ENCODE data around the gene CEP95.

Gene CEP95

GRCh38 chr17:64509179-64509578 is 2.4 kb downstream of the CEP95 start:
- TF ChIP-seq, protein P1, sequence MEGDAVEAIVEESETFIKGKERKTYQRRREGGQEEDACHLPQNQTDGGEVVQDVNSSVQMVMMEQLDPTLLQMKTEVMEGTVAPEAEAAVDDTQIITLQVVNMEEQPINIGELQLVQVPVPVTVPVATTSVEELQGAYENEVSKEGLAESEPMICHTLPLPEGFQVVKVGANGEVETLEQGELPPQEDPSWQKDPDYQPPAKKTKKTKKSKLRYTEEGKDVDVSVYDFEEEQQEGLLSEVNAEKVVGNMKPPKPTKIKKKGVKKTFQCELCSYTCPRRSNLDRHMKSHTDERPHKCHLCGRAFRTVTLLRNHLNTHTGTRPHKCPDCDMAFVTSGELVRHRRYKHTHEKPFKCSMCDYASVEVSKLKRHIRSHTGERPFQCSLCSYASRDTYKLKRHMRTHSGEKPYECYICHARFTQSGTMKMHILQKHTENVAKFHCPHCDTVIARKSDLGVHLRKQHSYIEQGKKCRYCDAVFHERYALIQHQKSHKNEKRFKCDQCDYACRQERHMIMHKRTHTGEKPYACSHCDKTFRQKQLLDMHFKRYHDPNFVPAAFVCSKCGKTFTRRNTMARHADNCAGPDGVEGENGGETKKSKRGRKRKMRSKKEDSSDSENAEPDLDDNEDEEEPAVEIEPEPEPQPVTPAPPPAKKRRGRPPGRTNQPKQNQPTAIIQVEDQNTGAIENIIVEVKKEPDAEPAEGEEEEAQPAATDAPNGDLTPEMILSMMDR (IDR thresholded peaks at IDR 0.05; ENCODE audit: low read depth, low read length, missing control alignments): no peak
- DNase-seq (ENCODE audit: extremely low read depth, low read depth): no peak

DNA sequence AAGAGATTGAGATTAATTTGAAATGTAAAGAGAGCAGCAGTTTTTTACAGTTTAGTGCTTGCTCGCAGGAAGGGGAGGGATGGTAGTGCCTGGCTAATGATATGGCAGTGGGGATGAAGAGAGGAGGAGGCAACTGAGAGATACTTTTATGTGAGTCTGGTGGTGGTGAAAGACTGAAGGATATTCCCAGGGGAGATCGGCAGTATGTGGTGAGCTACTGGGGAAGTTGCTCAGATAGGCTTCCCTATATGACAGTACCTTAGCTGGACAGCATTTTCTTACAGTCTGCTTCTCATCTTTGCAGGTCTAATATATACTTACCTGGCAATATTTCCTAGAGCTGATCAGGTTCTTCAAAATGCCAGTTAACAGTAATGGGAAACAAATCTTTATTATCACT is 8.6 kb downstream of the CEP95 start:
- no peak overlapping the region for H3K4me3 ChIP-seq (replicated peaks; ENCODE audit: low read depth, low read length)
- DNase-seq (ENCODE audit: extremely low read depth, low read depth): no peak
- TF ChIP-seq, protein P1 (IDR thresholded peaks at IDR 0.05; ENCODE audit: low read depth, low read length, missing control alignments): no peak

More at GRCh38 chr17:64509179-64509578, 2.4 kb downstream of the CEP95 start:
- H3K4me3 ChIP-seq (replicated peaks; ENCODE audit: low read depth, low read length): no peak overlapping the region

DNA sequence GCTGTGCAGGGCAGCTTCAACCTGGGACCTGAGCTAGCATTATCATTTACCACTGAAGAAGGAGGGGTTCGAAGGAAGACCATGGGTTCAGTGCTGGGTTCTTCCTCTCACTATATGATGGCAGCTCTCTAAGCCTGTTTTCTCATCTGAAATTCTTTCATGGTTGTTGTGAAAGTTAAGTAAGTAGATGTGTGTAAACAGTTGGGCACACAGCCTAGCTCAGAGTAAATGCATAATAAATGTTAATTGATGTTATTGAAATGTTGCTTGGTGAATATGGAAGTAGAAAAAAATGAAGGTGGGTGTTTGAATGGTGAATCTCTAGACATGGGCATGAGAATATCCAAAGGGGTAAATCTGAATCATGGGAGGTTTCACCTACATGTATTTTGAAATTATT is 9.1 kb downstream of the CEP95 start:
- no peak overlapping the region for H3K4me3 ChIP-seq (replicated peaks; ENCODE audit: low read depth, low read length)
- no peak for DNase-seq (ENCODE audit: extremely low read depth, low read depth)
- TF ChIP-seq, protein P1 (IDR thresholded peaks at IDR 0.05; ENCODE audit: low read depth, low read length, missing control alignments): no peak

DNA sequence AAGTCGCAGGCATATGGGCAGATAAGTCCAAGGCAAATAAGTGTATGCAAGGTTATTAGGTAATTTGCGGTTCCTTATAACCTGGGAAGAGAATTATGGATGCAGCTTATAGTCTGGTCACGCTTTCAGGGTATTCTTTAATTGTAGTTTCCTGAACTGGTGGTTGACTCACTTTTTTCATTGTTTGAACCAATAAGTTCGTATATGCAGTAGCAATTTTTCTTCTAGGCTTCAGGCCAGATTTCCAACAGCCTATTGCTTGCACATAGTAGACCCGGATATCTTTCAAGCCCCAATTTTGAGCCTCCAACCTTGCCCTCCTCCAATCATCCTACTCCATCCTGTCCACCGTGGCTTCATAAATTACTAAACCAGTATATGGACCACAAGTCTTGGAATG is 12.8 kb downstream of the CEP95 start:
- DNase-seq (ENCODE audit: extremely low read depth, low read depth): no peak
- TF ChIP-seq, protein P1 (IDR thresholded peaks at IDR 0.05; ENCODE audit: low read depth, low read length, missing control alignments): no peak

DNA sequence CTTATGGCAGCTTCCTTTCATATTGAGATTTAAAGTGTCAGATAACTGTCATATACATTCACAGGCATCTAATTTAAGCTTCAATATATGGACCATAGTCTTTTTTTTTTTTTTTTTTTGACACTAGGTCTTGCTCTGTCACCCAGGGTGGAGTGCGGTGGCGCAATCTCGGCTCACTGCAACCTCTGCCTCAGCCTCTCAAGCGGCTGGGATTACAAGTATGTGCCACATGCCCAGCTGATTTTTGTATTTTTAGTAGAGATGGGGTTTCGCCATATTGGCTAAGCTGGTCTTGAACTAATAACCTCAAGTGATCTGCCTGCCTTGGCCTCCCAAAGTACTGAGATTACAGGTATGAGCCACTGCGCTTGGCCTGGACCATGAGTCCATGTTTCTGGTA is 13.6 kb downstream of the CEP95 start:
- no peak overlapping the region for H3K4me3 ChIP-seq (replicated peaks; ENCODE audit: low read depth, low read length)
- no peak for DNase-seq (ENCODE audit: extremely low read depth, low read depth)

More for the DNA sequence above, 12.8 kb downstream of the CEP95 start:
- H3K4me3 ChIP-seq (replicated peaks; ENCODE audit: low read depth, low read length): no peak overlapping the region

GRCh38 chr17:64527914-64528313 is 21.1 kb downstream of the CEP95 start:
- DNase-seq (ENCODE audit: extremely low read depth, low read depth): no peak
- no peak overlapping the region for H3K4me3 ChIP-seq (replicated peaks; ENCODE audit: low read depth, low read length)
- TF ChIP-seq, protein P1 (IDR thresholded peaks at IDR 0.05; ENCODE audit: low read depth, low read length, missing control alignments): no peak

More for the DNA sequence above, 13.6 kb downstream of the CEP95 start:
- TF ChIP-seq, protein P1 (IDR thresholded peaks at IDR 0.05; ENCODE audit: low read depth, low read length, missing control alignments): no peak

DNA sequence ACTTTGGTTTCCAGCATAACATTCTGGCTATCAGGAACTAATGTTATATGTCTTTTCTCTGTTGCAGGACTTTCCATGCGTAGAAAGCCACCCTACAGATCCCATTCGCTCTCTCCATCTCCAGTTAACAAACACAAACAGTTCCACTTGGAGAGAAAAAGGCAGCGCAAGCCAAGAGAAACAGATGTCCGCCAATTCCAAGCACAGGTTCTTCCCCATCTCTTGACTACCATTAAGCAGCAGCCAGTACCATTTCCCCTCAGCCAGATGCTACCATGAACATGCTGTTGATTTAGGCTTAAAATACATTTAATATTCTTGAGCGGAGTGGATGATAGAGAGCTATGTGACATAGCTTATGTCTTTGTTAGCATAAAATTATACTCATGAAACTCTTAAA is 22.4 kb downstream of the CEP95 start:
- no peak overlapping the region for H3K4me3 ChIP-seq (replicated peaks; ENCODE audit: low read depth, low read length)
- TF ChIP-seq, protein P1 (IDR thresholded peaks at IDR 0.05; ENCODE audit: low read depth, low read length, missing control alignments): no peak
- no peak for DNase-seq (ENCODE audit: extremely low read depth, low read depth)
